Activated gamma-delta T cell (primary cell): ENCODE results near the gene DLGAP5.

Experiments used
- DNase-seq: peaks from one replicate; lab custom pipeline; 2025; lab: John Stamatoyannopoulos, UW

Gene DLGAP5

DNA sequence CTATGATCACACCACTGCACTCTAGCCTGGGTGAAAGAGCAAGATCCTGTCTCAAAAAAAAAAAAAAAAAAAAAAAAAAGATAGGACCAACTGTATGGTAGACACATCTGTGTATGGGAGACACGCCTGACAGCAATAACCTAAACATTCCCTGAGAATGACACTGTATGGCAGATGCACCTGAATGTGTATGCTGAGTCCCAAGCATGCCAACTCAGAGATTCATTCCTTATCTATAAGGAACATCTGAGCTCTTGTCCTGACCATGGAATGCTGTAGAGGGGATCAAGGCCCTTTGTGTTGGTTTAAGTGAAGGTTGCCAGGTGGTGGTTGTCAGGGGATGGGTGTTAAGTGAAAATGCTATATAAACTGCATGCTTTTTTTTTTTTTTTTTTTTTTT lies 81.5 kb downstream of the DLGAP5 start:
- DNase-seq = no peak

DNA sequence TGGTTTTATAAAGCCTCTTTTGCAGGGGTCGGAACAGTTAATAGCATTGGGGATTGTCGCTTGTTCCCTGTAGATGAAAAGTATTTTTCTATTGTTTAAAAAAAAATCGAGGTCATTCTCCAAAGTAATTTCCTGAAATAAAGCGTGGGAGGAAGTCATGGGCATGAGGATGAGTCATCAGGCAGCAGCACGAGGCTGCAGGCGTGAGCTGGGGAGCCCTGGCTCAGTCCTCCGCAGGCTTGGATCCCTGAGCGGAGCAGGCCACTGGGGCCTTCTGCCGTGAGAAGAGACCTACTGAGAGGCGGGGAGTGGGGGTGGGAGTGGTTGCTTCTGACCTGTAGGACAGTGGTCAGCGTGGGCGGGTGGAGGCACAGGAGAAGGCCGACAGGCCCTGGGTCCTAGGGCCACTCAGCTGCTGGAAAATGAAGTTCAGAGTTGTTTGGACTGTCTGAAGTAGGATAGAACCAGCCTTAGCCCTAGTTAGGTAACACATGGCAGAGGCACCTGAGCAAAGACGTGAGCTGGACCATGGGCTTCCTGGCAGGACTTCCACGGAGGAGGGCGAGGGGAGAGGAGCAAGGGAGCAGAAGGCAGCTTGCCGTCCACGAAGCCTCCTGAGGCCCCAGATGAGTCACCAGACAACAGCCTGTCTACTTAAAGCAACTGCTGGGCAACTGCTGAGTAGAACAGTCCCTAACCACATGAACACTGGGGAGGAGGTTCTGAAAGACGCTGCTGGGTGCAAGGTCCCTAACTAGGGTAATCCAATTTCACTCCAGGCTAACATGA lies 83.4 kb downstream of the DLGAP5 start:
- DNase-seq = no peak

DNA sequence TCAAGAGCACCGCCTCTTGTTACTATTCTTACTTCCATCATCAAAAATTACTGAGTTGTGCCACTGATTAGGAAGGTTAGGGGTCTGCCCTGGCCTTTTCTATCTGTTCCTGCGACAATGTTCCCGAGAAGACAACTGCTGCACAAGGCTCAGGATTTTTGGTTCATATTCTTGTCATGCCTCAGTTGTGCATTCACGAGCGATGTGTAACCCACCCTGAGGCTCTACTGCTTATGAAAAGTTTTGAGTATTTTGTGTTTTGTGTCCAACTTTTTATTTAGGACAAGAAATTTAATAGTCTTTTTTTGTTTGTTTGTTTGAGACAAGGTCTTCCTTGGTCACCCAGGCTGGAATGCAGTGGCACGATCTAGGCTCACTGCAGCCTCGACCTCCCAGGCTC lies 85.4 kb downstream of the DLGAP5 start:
- DNase-seq = no peak

DNA sequence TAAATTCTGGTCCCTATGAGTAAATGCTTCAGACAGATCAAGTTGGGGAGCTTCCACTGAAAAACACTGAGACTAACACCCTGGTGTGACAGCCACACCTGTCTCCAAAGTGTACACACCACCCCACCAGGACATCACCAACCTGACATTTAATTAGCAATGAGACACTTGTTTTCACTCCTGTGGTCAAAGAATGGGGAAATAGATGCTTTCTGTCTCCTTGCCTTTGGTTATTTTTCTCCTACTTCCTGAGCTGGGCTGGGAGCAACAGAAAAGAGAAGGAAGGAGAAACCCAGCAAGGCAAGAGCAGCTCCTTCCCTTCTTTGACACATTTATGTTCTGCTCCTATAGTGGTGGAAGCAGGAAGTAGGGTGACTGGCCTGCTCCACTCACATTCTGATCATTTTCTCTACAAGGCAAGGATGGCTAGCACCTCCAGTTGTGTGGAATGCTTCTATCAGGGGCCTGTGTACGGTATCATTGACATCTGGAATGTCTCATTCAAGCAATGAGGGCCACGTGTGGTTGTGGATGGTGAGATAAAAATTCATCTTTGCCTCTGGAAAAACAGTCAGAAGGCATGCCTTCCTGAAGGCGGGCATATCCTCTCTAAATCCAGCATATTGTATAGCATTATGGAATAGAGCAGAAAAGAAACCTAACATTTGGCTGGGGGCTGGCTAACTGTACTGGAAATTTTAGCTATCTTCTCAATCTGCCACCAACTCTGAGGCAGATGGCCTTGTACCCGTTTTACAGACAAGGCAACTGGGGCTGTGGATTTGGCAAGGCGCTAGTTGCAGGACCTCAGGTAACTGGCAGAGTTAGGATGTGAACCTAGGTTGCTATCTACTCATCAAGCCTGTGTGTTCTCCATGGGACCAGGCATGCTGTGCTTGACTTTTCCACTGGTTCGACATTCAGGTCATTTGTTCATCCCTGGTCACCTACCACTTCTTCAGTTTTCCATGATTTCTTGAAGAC lies 87.1 kb downstream of the DLGAP5 start:
- no peak for DNase-seq

DNA sequence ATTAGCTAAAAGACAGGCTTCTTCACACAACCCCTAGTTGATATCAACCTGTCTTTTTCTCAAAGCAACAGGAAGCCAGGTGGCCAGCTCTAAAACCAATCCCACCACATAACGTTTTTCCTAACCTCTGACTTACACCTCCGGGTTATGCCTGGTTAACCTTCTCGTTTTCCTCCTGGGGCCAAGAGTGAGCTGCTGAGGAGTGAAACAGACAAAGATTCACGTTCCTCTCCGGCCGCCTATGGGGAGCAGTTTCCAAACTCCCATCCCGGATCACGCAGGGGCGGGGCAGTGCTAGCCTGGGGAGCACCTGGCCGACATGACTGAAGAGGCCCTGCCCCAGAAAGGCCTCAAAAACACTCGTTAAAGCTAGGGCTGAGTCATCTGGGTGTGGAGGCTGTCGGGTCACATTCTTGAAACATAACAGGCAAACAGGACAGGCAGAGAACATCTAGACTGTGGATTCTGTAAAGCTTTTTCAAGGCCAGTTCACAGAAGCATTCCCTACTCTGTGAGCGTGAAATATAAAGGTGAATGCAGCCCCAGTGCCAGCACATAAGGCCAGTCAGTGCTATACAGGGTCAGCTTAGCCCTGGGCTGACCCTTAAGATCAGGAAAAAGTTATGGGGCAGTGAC lies 88.3 kb downstream of the DLGAP5 start:
- no peak for DNase-seq

DNA sequence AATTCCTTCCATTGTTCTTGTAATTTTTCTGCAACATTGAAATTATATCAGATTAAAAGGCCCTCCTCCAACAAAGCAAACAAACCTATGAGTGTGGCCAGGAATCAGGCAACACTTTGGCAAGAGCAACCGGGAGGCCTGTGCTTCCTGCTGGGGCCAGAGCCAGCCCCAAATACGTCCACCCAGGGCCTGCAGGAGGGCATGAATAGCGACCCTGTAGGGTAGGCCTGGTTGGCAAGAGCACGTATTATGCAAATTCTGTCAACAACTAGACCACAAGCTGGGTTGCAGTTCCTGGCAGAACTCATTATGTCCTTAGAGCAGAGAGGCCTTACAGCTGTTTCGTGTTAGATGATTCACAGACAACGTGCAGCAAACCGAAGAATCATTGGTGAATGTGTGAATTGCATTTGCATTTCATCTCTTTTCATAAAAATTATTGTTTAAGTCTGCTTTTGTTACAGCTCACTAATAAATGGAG lies 89.2 kb downstream of the DLGAP5 start:
- DNase-seq = no peak

DNA sequence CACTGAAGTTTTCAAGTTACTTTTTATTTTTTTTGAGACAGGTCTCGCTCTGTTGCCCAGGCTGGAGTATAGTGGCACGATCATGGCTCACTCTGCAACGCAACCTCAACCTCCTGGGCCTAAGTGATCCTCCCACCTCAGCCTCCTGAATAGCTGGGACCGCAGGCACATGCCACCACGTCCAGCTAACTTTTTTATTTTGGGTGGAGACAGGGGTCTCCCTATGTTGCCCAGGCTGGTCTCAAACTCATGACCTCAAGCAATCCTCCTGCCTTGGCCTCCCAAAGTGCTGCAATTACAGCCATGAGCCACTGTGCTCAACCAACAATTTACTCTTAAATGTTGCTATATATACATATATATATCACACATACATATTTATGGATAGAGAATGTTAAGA lies 89.7 kb downstream of the DLGAP5 start:
- no peak for DNase-seq

DNA sequence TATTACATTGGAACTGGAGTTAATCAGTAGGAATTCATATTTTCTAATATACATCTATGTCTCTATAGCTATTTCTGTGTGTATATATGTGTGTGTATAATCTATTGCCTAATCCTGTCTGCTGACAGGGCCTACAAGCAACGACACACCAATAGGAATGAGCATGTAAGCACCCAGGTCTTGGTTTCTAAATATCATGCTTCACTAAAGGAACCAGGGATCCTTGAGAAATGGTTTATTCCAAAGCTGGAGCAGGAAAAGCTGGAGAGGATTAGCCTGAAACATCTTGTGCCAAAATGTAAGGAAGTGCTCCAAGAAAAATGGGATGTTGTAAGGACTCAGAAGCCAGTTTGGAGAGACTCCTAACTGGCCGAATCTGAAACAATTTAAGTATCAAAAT lies 91.6 kb downstream of the DLGAP5 start:
- DNase-seq = no peak

DNA sequence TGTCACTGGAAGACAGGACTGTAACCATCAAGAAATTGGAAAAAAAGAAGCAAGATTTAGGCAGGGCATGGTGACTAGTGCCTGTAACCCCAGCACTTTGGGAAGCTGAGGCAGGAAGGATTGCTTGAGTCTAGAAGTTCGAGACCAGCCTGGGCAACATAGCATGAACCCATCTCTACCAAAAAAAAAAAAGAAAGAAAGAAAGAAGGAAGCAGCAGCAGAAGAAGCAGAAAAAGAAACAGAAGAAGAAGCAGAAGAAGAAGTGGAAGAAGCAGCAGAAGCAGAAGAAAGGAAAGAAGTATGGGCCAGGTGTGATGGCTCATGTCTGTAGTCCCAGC lies 92.9 kb downstream of the DLGAP5 start:
- no peak for DNase-seq
